ENCODE data around the gene RORB.
A peak's percentile ranks its signal among the peaks of the same experiment; 100 is the strongest.

Gene RORB

GRCh38 chr9:74496819-74497747 lies at the start of gene RORB:
TSS of gene RORB (plus strand) at chr9:74497335. CDS start at chr9:74497977, 642 bp downstream.
- ATAC-seq (peak; percentile 75), DNase-seq (peak; percentile 31)

GRCh38 chr9:74447451-74448193 lies 49.5 kb upstream of the RORB start:
- DNase-seq: no peak
- no peak for ATAC-seq

- DNase-seq (no peak), ATAC-seq (no peak)
Measured at GRCh38 chr9:74449060-74449459, 48.1 kb upstream of the RORB start.

GRCh38 chr9:74458832-74459231 lies 38.3 kb upstream of the RORB start:
- DNase-seq (no peak), ATAC-seq (no peak)

GRCh38 chr9:74463825-74464224 lies 33.3 kb upstream of the RORB start:
- DNase-seq (no peak), ATAC-seq (no peak)

GRCh38 chr9:74478606-74479005 lies 18.5 kb upstream of the RORB start:
- no peak for DNase-seq
- no peak for ATAC-seq

- no peak for ATAC-seq
- no peak for DNase-seq
Measured at GRCh38 chr9:74479711-74480110, 17.4 kb upstream of the RORB start.

GRCh38 chr9:74487395-74487794 lies 9.7 kb upstream of the RORB start:
- DNase-seq: no peak
- ATAC-seq: no peak

- DNase-seq: no peak
- ATAC-seq: no peak
Measured at GRCh38 chr9:74493512-74493911, 3.6 kb upstream of the RORB start.

GRCh38 chr9:74494490-74494889 lies 2.6 kb upstream of the RORB start:
- no peak for DNase-seq
- ATAC-seq: no peak

- no peak for DNase-seq
- no peak for ATAC-seq
Measured at GRCh38 chr9:74496406-74496805, 729 bp upstream of the RORB start.

- ATAC-seq (peak; percentile 25), DNase-seq (peak; percentile 8)
Measured at GRCh38 chr9:74497748-74498620, 849 bp downstream of the RORB start.

GRCh38 chr9:74498621-74499095 lies 1.5 kb downstream of the RORB start:
- DNase-seq (peak; percentile 3), ATAC-seq (no peak)

- ATAC-seq: no peak
- DNase-seq: no peak
Measured at GRCh38 chr9:74499111-74499601, 2.0 kb downstream of the RORB start.

- ATAC-seq (no peak), DNase-seq (peak; percentile 3)
Measured at GRCh38 chr9:74499770-74500583, 2.8 kb downstream of the RORB start.

GRCh38 chr9:74500584-74500924 lies 3.4 kb downstream of the RORB start:
- ATAC-seq: no peak
- no peak for DNase-seq

- ATAC-seq (no peak), DNase-seq (no peak)
Measured at GRCh38 chr9:74501570-74501969, 4.4 kb downstream of the RORB start.

- ATAC-seq: no peak
- no peak for DNase-seq
Measured at GRCh38 chr9:74503219-74503618, 6.1 kb downstream of the RORB start.

- ATAC-seq (no peak), DNase-seq (no peak)
Measured at GRCh38 chr9:74503666-74504065, 6.5 kb downstream of the RORB start.

GRCh38 chr9:74511333-74511732 lies 14.2 kb downstream of the RORB start:
- DNase-seq: no peak
- no peak for ATAC-seq

- no peak for ATAC-seq
Measured at GRCh38 chr9:74512416-74512815, 15.3 kb downstream of the RORB start.

More at GRCh38 chr9:74512416-74512815, 15.3 kb downstream of the RORB start:
- DNase-seq: no peak

All from stimulated activated naive CD8-positive, alpha-beta T cell treated with anti-CD3 and anti-CD28 coated beads, Interleukin-15, Interleukin-2, amounts not matched to agents 100 U/mL and 50 U/mL, for 24 hours (primary cell).